ENCODE data around the gene MBD3L5.
"Not testable (repeated sequence)": the region's sequence is repeated elsewhere in the genome, so short reads cannot be mapped to it uniquely, and the experiment has no call there.

MBD3L5 gene

GRCh38 chr19:7030278-7030677 lies at the start of gene MBD3L5:
TSS of gene MBD3L5 (plus strand) at chr19:7030578. CDS start at chr19:7030612, 34 bp downstream.
- H3K4me3 ChIP-seq (ENCODE audit: low read depth, low read length); H2AFZ ChIP-seq (ENCODE audit: low read length, unreplicated experiment); H3K79me2 ChIP-seq (ENCODE audit: control insufficient read depth, insufficient read depth, low read length, unreplicated experiment); H3K27ac ChIP-seq (ENCODE audit: low read depth, low read length); H3K4me1 ChIP-seq (ENCODE audit: control insufficient read depth, insufficient read depth, low read length, unreplicated experiment); H3K36me3 ChIP-seq (ENCODE audit: insufficient read depth, low read length); H3K27me3 ChIP-seq (ENCODE audit: insufficient read depth, low read length): not testable (repeated sequence)

- Histone ChIP-seq H3K27me3 (ENCODE audit: insufficient read depth, low read length) (peaks cover 4% of the 10 kb centered on the region), H2AFZ (ENCODE audit: low read length, unreplicated experiment) (no peak overlapping the region), H3K4me1 (ENCODE audit: control insufficient read depth, insufficient read depth, low read length, unreplicated experiment) (no peaks in the 10 kb centered on the region), H3K4me3 (ENCODE audit: low read depth, low read length) (no peak overlapping the region), H3K27ac (ENCODE audit: low read depth, low read length) (no peak overlapping the region), H3K79me2 (ENCODE audit: control insufficient read depth, insufficient read depth, low read length, unreplicated experiment) (no peaks in the 10 kb centered on the region), H3K36me3 (ENCODE audit: insufficient read depth, low read length) (no peaks in the 10 kb centered on the region)
Observed at GRCh38 chr19:6983448-6983847, 46.9 kb upstream of the MBD3L5 start.

GRCh38 chr19:6987850-6988249 lies 42.5 kb upstream of the MBD3L5 start:
- Histone ChIP-seq H3K27me3 (ENCODE audit: insufficient read depth, low read length) (peaks cover 9% of the 10 kb centered on the region), H3K4me3 (ENCODE audit: low read depth, low read length) (no peak overlapping the region), H3K27ac (ENCODE audit: low read depth, low read length) (no peak overlapping the region), H3K36me3 (ENCODE audit: insufficient read depth, low read length) (no peaks in the 10 kb centered on the region), H3K79me2 (ENCODE audit: control insufficient read depth, insufficient read depth, low read length, unreplicated experiment) (no peaks in the 10 kb centered on the region), H2AFZ (ENCODE audit: low read length, unreplicated experiment) (no peak overlapping the region), H3K4me1 (ENCODE audit: control insufficient read depth, insufficient read depth, low read length, unreplicated experiment) (no peaks in the 10 kb centered on the region)

GRCh38 chr19:6988257-6988656 lies 42.1 kb upstream of the MBD3L5 start:
- Histone ChIP-seq H3K36me3 (ENCODE audit: insufficient read depth, low read length) (no peaks in the 10 kb centered on the region), H3K4me1 (ENCODE audit: control insufficient read depth, insufficient read depth, low read length, unreplicated experiment) (no peaks in the 10 kb centered on the region), H3K4me3 (ENCODE audit: low read depth, low read length) (no peak overlapping the region), H3K27ac (ENCODE audit: low read depth, low read length) (no peak overlapping the region), H3K79me2 (ENCODE audit: control insufficient read depth, insufficient read depth, low read length, unreplicated experiment) (no peaks in the 10 kb centered on the region), H2AFZ (ENCODE audit: low read length, unreplicated experiment) (no peak overlapping the region), H3K27me3 (ENCODE audit: insufficient read depth, low read length) (peaks cover 9% of the 10 kb centered on the region)

GRCh38 chr19:6995054-6995453 lies 35.3 kb upstream of the MBD3L5 start:
- H3K79me2 ChIP-seq (ENCODE audit: control insufficient read depth, insufficient read depth, low read length, unreplicated experiment) = no peaks in the 10 kb centered on the region
- H3K27ac ChIP-seq (ENCODE audit: low read depth, low read length) = no peak overlapping the region
- no peaks in the 10 kb centered on the region for H3K4me1 ChIP-seq (ENCODE audit: control insufficient read depth, insufficient read depth, low read length, unreplicated experiment)
- no peaks in the 10 kb centered on the region for H3K36me3 ChIP-seq (ENCODE audit: insufficient read depth, low read length)
- peaks cover 4% of the 10 kb centered on the region; the same call in 1 of the 2 replicates for H3K27me3 ChIP-seq (ENCODE audit: insufficient read depth, low read length)
- H3K4me3 ChIP-seq (ENCODE audit: low read depth, low read length) = no peak overlapping the region
- no peak overlapping the region for H2AFZ ChIP-seq (ENCODE audit: low read length, unreplicated experiment)

GRCh38 chr19:6996810-6997209 lies 33.6 kb upstream of the MBD3L5 start:
- peaks cover 12% of the 10 kb centered on the region for H3K27me3 ChIP-seq (ENCODE audit: insufficient read depth, low read length)
- no peak overlapping the region for H2AFZ ChIP-seq (ENCODE audit: low read length, unreplicated experiment)
- H3K4me1 ChIP-seq (ENCODE audit: control insufficient read depth, insufficient read depth, low read length, unreplicated experiment) = no peaks in the 10 kb centered on the region
- no peaks in the 10 kb centered on the region for H3K36me3 ChIP-seq (ENCODE audit: insufficient read depth, low read length)
- H3K4me3 ChIP-seq (ENCODE audit: low read depth, low read length) = no peak overlapping the region
- H3K27ac ChIP-seq (ENCODE audit: low read depth, low read length) = no peak overlapping the region
- no peaks in the 10 kb centered on the region for H3K79me2 ChIP-seq (ENCODE audit: control insufficient read depth, insufficient read depth, low read length, unreplicated experiment)

- H3K79me2 ChIP-seq (ENCODE audit: control insufficient read depth, insufficient read depth, low read length, unreplicated experiment) = no peaks in the 10 kb centered on the region
- H3K27ac ChIP-seq (ENCODE audit: low read depth, low read length) = no peak overlapping the region
- peaks cover 14% of the 10 kb centered on the region for H3K27me3 ChIP-seq (ENCODE audit: insufficient read depth, low read length)
- no peak overlapping the region for H3K4me3 ChIP-seq (ENCODE audit: low read depth, low read length)
- H3K36me3 ChIP-seq (ENCODE audit: insufficient read depth, low read length) = no peaks in the 10 kb centered on the region
- H3K4me1 ChIP-seq (ENCODE audit: control insufficient read depth, insufficient read depth, low read length, unreplicated experiment) = no peaks in the 10 kb centered on the region
- H2AFZ ChIP-seq (ENCODE audit: low read length, unreplicated experiment) = no peak overlapping the region
Observed at GRCh38 chr19:6997679-6998445, 32.5 kb upstream of the MBD3L5 start.

GRCh38 chr19:6999933-7000332 lies 30.4 kb upstream of the MBD3L5 start:
- no peak overlapping the region for H3K27ac ChIP-seq (ENCODE audit: low read depth, low read length)
- no peak overlapping the region for H2AFZ ChIP-seq (ENCODE audit: low read length, unreplicated experiment)
- peaks cover 14% of the 10 kb centered on the region for H3K27me3 ChIP-seq (ENCODE audit: insufficient read depth, low read length)

GRCh38 chr19:7000333-7000732 lies 30.0 kb upstream of the MBD3L5 start:
- no peak overlapping the region for H3K27ac ChIP-seq (ENCODE audit: low read depth, low read length)
- peaks cover 14% of the 10 kb centered on the region for H3K27me3 ChIP-seq (ENCODE audit: insufficient read depth, low read length)
- H2AFZ ChIP-seq (ENCODE audit: low read length, unreplicated experiment) = no peak overlapping the region
- no peaks in the 10 kb centered on the region for H3K79me2 ChIP-seq (ENCODE audit: control insufficient read depth, insufficient read depth, low read length, unreplicated experiment)
- H3K4me1 ChIP-seq (ENCODE audit: control insufficient read depth, insufficient read depth, low read length, unreplicated experiment) = no peaks in the 10 kb centered on the region
- no peaks in the 10 kb centered on the region for H3K36me3 ChIP-seq (ENCODE audit: insufficient read depth, low read length)
- H3K4me3 ChIP-seq (ENCODE audit: low read depth, low read length) = no peak overlapping the region

More at GRCh38 chr19:6999933-7000332, 30.4 kb upstream of the MBD3L5 start:
- no peaks in the 10 kb centered on the region for H3K36me3 ChIP-seq (ENCODE audit: insufficient read depth, low read length)
- no peaks in the 10 kb centered on the region for H3K4me1 ChIP-seq (ENCODE audit: control insufficient read depth, insufficient read depth, low read length, unreplicated experiment)
- no peak overlapping the region for H3K4me3 ChIP-seq (ENCODE audit: low read depth, low read length)
- H3K79me2 ChIP-seq (ENCODE audit: control insufficient read depth, insufficient read depth, low read length, unreplicated experiment) = no peaks in the 10 kb centered on the region

GRCh38 chr19:7000816-7001215 lies 29.6 kb upstream of the MBD3L5 start:
- Histone ChIP-seq H3K36me3 (ENCODE audit: insufficient read depth, low read length) (no peaks in the 10 kb centered on the region), H3K27ac (ENCODE audit: low read depth, low read length) (no peak overlapping the region), H3K27me3 (ENCODE audit: insufficient read depth, low read length) (peaks cover 14% of the 10 kb centered on the region), H3K4me3 (ENCODE audit: low read depth, low read length) (no peak overlapping the region), H3K79me2 (ENCODE audit: control insufficient read depth, insufficient read depth, low read length, unreplicated experiment) (no peaks in the 10 kb centered on the region), H2AFZ (ENCODE audit: low read length, unreplicated experiment) (no peak overlapping the region), H3K4me1 (ENCODE audit: control insufficient read depth, insufficient read depth, low read length, unreplicated experiment) (no peaks in the 10 kb centered on the region)

GRCh38 chr19:7004313-7004931 lies 26.0 kb upstream of the MBD3L5 start:
- H2AFZ ChIP-seq (ENCODE audit: low read length, unreplicated experiment) = no peak overlapping the region
- no peaks in the 10 kb centered on the region for H3K36me3 ChIP-seq (ENCODE audit: insufficient read depth, low read length)
- peaks cover 14% of the 10 kb centered on the region for H3K27me3 ChIP-seq (ENCODE audit: insufficient read depth, low read length)
- H3K4me1 ChIP-seq (ENCODE audit: control insufficient read depth, insufficient read depth, low read length, unreplicated experiment) = no peaks in the 10 kb centered on the region
- H3K79me2 ChIP-seq (ENCODE audit: control insufficient read depth, insufficient read depth, low read length, unreplicated experiment) = no peaks in the 10 kb centered on the region
- no peak overlapping the region for H3K27ac ChIP-seq (ENCODE audit: low read depth, low read length)
- no peak overlapping the region for H3K4me3 ChIP-seq (ENCODE audit: low read depth, low read length)

Measured in ACC112 (cell line).